GM12878 (cell line): ENCODE results near the gene RNF166. TPM values are rescaled to one million over a fixed set of nuclear protein-coding genes. Genes with fewer than 3 reads are reported as not detected.

Source experiments
- ATAC-seq: fragments of 200-7000 bp; cut with Tn5 transposase; 3 replicates; pipeline ENCODE4 v1.9.1; 2020; ENCODE audit warnings: mild to moderate bottlenecking, moderate library complexity
- BruUV-seq: library from RNA; stranded (reverse); fragments of 400-500 nt; replicated peaks from 2 replicates; lab custom pipeline; 2021; lab: Mats Ljungman, UMichigan
- CTCF ChIA-PET: fragments of 300-600 bp; sonication (Branson Sonifier 250); formaldehyde crosslinking; extraction: SDS; loops from one replicate; lab custom pipeline; 2021; ENCODE audit warnings: inconsistent platforms; lab: Yijun Ruan, JAX
- POLR2A ChIA-PET: fragments of 350-600 bp; formaldehyde crosslinking; extraction: SDS; loops from one replicate; lab custom pipeline; 2021; ENCODE audit warnings: inconsistent platforms; lab: Charles Lee
- RAD21 ChIA-PET: fragments of 300-600 bp; sonication (Branson Sonifier 250); formaldehyde crosslinking; loops from one replicate; lab custom pipeline; 2023; ENCODE audit warnings: antibody characterized with exemption; ENCODE audit not compliant: unreplicated experiment; lab: Charles Lee
- SMC1A ChIA-PET: fragments of 300-600 bp; sonication (Branson Sonifier 250); formaldehyde crosslinking; loops from one replicate; lab custom pipeline; 2023; ENCODE audit not compliant: unreplicated experiment, uncharacterized antibody; lab: Charles Lee
- DNase-seq: peaks from one replicate; pipeline ENCODE4 v3.0.0-alpha.2; 2011; ENCODE audit warnings: low read depth, low spot score
- FAIRE-seq: peaks from 3 replicates; lab custom pipeline; 2011; peaks lifted over from hg19 to GRCh38; lab: Jason Lieb, UNC
- H2AFZ ChIP-seq: 2 replicates; pipeline ENCODE4 v1.6.0; 2011; ENCODE audit warnings: low read depth, low read length, control low read depth; ENCODE audit not compliant: control insufficient read depth
- H3K27ac ChIP-seq: 2 replicates; pipeline ENCODE4 v1.5.1; 2011; ENCODE audit warnings: control low read depth; ENCODE audit not compliant: control insufficient read depth, insufficient read depth
- H3K27me3 ChIP-seq, 2 experiments: replicated peaks in 1 of 2; 2 replicates each; pipeline versions ENCODE4 v1.6.0 to v1.6.1; 2011; ENCODE audit warnings: low read length in 1 of 2; ENCODE audit not compliant: control insufficient read depth in 2 of 2, insufficient read depth in 2 of 2
- H3K36me3 ChIP-seq, 2 experiments: 2 replicates each; pipeline ENCODE4 v1.5.1; 2011; ENCODE audit warnings: low read length in 1 of 2; ENCODE audit not compliant: control insufficient read depth in 2 of 2, insufficient read depth in 2 of 2
- H3K4me1 ChIP-seq: 2 replicates; pipeline ENCODE4 v1.6.1; 2011; ENCODE audit warnings: mild to moderate bottlenecking, low read length, moderate library complexity, mixed read lengths; ENCODE audit not compliant: control insufficient read depth, insufficient read depth
- H3K4me2 ChIP-seq: 2 replicates; pipeline ENCODE4 v1.6.0; 2011; ENCODE audit warnings: control low read depth; ENCODE audit not compliant: control insufficient read depth, insufficient read depth
- H3K4me3 ChIP-seq: fragments of 200-600 bp; sonication (generic); 2 replicates; pipeline ENCODE4 v1.5.1; 2016
- H3K79me2 ChIP-seq: 2 replicates; pipeline ENCODE4 v1.6.0; 2011; ENCODE audit warnings: low read length; ENCODE audit not compliant: control insufficient read depth, insufficient read depth
- H3K9ac ChIP-seq: 2 replicates; pipeline ENCODE4 v1.8.0; 2011; ENCODE audit warnings: low read length, control low read depth, mixed read lengths; ENCODE audit not compliant: control insufficient read depth, insufficient read depth
- H3K9me3 ChIP-seq: replicated peaks from 3 replicates; pipeline ENCODE4 v1.5.1; 2011; ENCODE audit warnings: mild to moderate bottlenecking, low read length; ENCODE audit not compliant: control insufficient read depth, insufficient read depth
- H4K20me1 ChIP-seq: 2 replicates; pipeline ENCODE4 v1.6.0; 2011; ENCODE audit not compliant: control insufficient read depth, insufficient read depth
- JUNB ChIP-seq: IDR thresholded peaks from 2 replicates; pipeline ENCODE4 v1.6.1; 2016; ENCODE audit warnings: antibody characterized with exemption, mild to moderate bottlenecking
- NRF1 ChIP-seq: conservative IDR thresholded peaks from 2 replicates; pipeline ENCODE4 v1.6.1; 2011; ENCODE audit warnings: mild to moderate bottlenecking, low read depth, low read length, improper control_type of control experiment
- POLR2A ChIP-seq: IDR thresholded peaks from 2 replicates; pipeline ENCODE4 v1.6.1; 2011; ENCODE audit warnings: low read depth, mild to moderate bottlenecking, low read length
- WGBS: methylation state at CpG from one replicate; pipeline ENCODE4 v1.1.6; 2016; ENCODE audit warnings: low lambda C conversion rate; ENCODE audit not compliant: insufficient replicate concordance, insufficient coverage; ENCODE audit errors: missing lambda C conversion rate; 5-methylcytosine and 5-hydroxymethylcytosine counted together
- in situ Hi-C: fragments of 300-500 bp; cut with MboI; formaldehyde crosslinking; loops from 9 replicates; pipeline ENCODE4 v1.14.3; 2018; ENCODE audit warnings: mixed read lengths
- intact Hi-C: fragments of 100-400 bp; cut with micrococcal nuclease; formaldehyde crosslinking; loops from one replicate; pipeline ENCODE4 v1.14.2; 2022; ENCODE audit not compliant: unreplicated experiment
- polyA plus RNA-seq, 11 experiments: library from polyadenylated mRNA; depleted of rRNA in 4 of 11; unstranded in 6 of 11; stranded (reverse) in 5 of 11; fragments of >200 nt; fragmentation: Nextera tagmentation in 4 of 11; fragmentation: Illumina TruSeq in 1 of 11; extraction: Ambion mirVana in 4 of 11; extraction: Trizol in 1 of 11; gene quantifications; 1 replicate in 1 of 11; 2 replicates in 10 of 11; pipeline versions ENCODE4 v1.2.1 to v1.2.3, GENCODE V29; 2011 to 2016; ENCODE audit warnings: inconsistent platforms in 2 of 11, missing spikeins in 2 of 11, low read depth in 1 of 11
- total RNA-seq, 4 experiments: library from RNA; depleted of rRNA in 3 of 4; stranded (reverse); fragments of >200 nt in 3 of 4; fragmentation: Illumina TruSeq in 1 of 4; extraction: Trizol in 1 of 4; gene quantifications; 2 replicates each; pipeline versions ENCODE4 v1.2.1 to v1.2.3, GENCODE V29; 2013 to 2021

RNF166 gene
- total and polyA plus RNA-seq, 10 of the 15 experiments (the other 5 are each of a cell fraction or from before 2014, with no cell fraction given), result 0.48 to 32.8 (median 12.1) TPM

- in situ Hi-C loops, result no loop called here
- ChIA-PET CTCF (interaction anchor here (0.7 kb wide), 1 partner anchor 9 kb away, joined by 3 read pairs; no protein-coding TSS in a partner anchor), POLR2A (interaction anchor here (0.6 kb wide), 1 partner anchor 30 kb away, joined by 3 read pairs; no protein-coding TSS in a partner anchor), SMC1A (no interaction called here), RAD21 (no interaction called here)
- DNase-seq (no peak), FAIRE-seq (no peak), ATAC-seq (no peak)
- Histone ChIP-seq H3K4me3 (no peak overlapping the region), H3K9ac (no peak overlapping the region), H2AFZ (no peak overlapping the region), H4K20me1 (no peaks in the 10 kb centered on the region), H3K4me2 (no peak overlapping the region), H3K79me2 (no peaks in the 10 kb centered on the region), H3K27me3 (no peaks in the 10 kb centered on the region; a peak in 1 of 4 replicates), H3K36me3 (no peaks in the 10 kb centered on the region), H3K9me3 (no peaks in the 10 kb centered on the region), H3K27ac (no peak overlapping the region), H3K4me1 (peaks cover 15% of the 10 kb centered on the region)
- intact Hi-C loops, result no loop called here
- BruUV-seq, result no TSS peak
- 89% methylated on average over 30 of the region's 33 CpGs for WGBS
- TF ChIP-seq POLR2A, result no peak
- no peak for TF ChIP-seq NRF1
- TF ChIP-seq, all 136 proteins: peak for 0
Measured at GRCh38 chr16:88691129-88691813, 14.9 kb downstream of the RNF166 start.

- DNase-seq, result no peak
- CTCF ChIA-PET, result interaction anchor here (0.7 kb wide), 1 partner anchor 10 kb away, joined by 3 read pairs; no protein-coding TSS in a partner anchor
- in situ Hi-C loops, result no loop called here
- TF ChIP-seq POLR2A, result peak; percentile 20; the same call in 1 of the 2 replicates
- no peak for TF ChIP-seq JUNB
- TF ChIP-seq, all 136 proteins: peak for 1
- no peak overlapping the region for H3K27ac ChIP-seq
- POLR2A ChIA-PET, result no interaction called here
- BruUV-seq, result no TSS peak
- H3K27me3 ChIP-seq, result no peaks in the 10 kb centered on the region; a peak in 1 of 4 replicates
- RAD21 ChIA-PET, result no interaction called here
- H4K20me1 ChIP-seq, result no peaks in the 10 kb centered on the region
- H3K4me3 ChIP-seq, result no peak overlapping the region
- intact Hi-C loops, result no loop called here
- H3K4me2 ChIP-seq, result no peak overlapping the region
- H3K9me3 ChIP-seq, result no peaks in the 10 kb centered on the region
- no peak overlapping the region for H3K9ac ChIP-seq
- WGBS, result 71% methylated on average over 21 of the region's 21 CpGs
- SMC1A ChIA-PET, result no interaction called here
- no peak for ATAC-seq
- FAIRE-seq, result no peak
- H2AFZ ChIP-seq, result no peak overlapping the region
- no peaks in the 10 kb centered on the region for H3K79me2 ChIP-seq
- H3K36me3 ChIP-seq, result no peaks in the 10 kb centered on the region
- peaks cover 16% of the 10 kb centered on the region for H3K4me1 ChIP-seq
Measured at GRCh38 chr16:88690341-88691128, 15.7 kb downstream of the RNF166 start.
